Stimulated activated CD4-positive, alpha-beta T cell treated with anti-CD3 and anti-CD28 coated beads, TNF-alpha, amount 100 ng/mL, for 1 hour (primary cell): ENCODE measurements around the gene RTF1.
"Not testable (repeated sequence)": the region's sequence is repeated elsewhere in the genome, so short reads cannot be mapped to it uniquely, and the experiment has no call there.

ENCODE experiments used
- DNase-seq, 3 donors: peaks; one replicate each; pipeline ENCODE4 v3.0.0-alpha.2; 2020; ENCODE audit warnings: low read depth in 3 of 3, low spot score in 1 of 3

Gene RTF1

GRCh38 chr15:41416742-41417417, at the start of gene RTF1:
Gene RTF1 (plus strand): TSS chr15:41417095. CDS start chr15:41417116, 21 bp downstream.
- peak; percentile 92 to 99 (median 97) for DNase-seq

GRCh38 chr15:41367418-41367817, 49.5 kb upstream of the RTF1 start:
- DNase-seq, result no peak

- DNase-seq, result no peak
These were observed 38.9 kb upstream of the RTF1 start for GRCh38 chr15:41377978-41378377.

GRCh38 chr15:41383974-41384749, 32.7 kb upstream of the RTF1 start:
- not testable (repeated sequence) for DNase-seq

- DNase-seq, result no peak
These were observed 29.2 kb upstream of the RTF1 start for GRCh38 chr15:41387646-41388045.

GRCh38 chr15:41392659-41393058, 24.2 kb upstream of the RTF1 start:
- no peak for DNase-seq

GRCh38 chr15:41394924-41395323, 22.0 kb upstream of the RTF1 start:
- DNase-seq, result no peak

- no peak for DNase-seq
These were observed 20.8 kb upstream of the RTF1 start for GRCh38 chr15:41396111-41396510.

GRCh38 chr15:41401904-41402267, 15.0 kb upstream of the RTF1 start:
- DNase-seq, result no peak

GRCh38 chr15:41407341-41407740, 9.6 kb upstream of the RTF1 start:
- no peak for DNase-seq

GRCh38 chr15:41408234-41408641, 8.7 kb upstream of the RTF1 start:
- no peak for DNase-seq

- DNase-seq, result no peak
These were observed 5.9 kb upstream of the RTF1 start for GRCh38 chr15:41411031-41411430.

GRCh38 chr15:41411441-41411840, 5.5 kb upstream of the RTF1 start:
- DNase-seq, result no peak

GRCh38 chr15:41416128-41416741, 660 bp upstream of the RTF1 start:
- no peak for DNase-seq

GRCh38 chr15:41417418-41418195, 712 bp downstream of the RTF1 start:
- DNase-seq, result no peak

- no peak for DNase-seq
These were observed 7.2 kb downstream of the RTF1 start for GRCh38 chr15:41423979-41424659.

GRCh38 chr15:41424809-41425208, 7.9 kb downstream of the RTF1 start:
- DNase-seq, result no peak

- not testable (repeated sequence) for DNase-seq
These were observed 9.0 kb downstream of the RTF1 start for GRCh38 chr15:41425907-41426306.

- no peak for DNase-seq
These were observed 12.4 kb downstream of the RTF1 start for GRCh38 chr15:41429003-41429890.
